Amniotic epithelial cell (primary cell): ENCODE data around the gene MYO1D.
A peak's percentile ranks its signal among the peaks of the same experiment; 100 is the strongest.
"Not testable (repeated sequence)": the region's sequence is repeated elsewhere in the genome, so short reads cannot be mapped to it uniquely, and the experiment has no call there.

Experiments used
- DNase-seq: peaks from one replicate; pipeline ENCODE4 v3.0.0-alpha.2; 2010; ENCODE audit warnings: low read depth

MYO1D gene

DNA sequence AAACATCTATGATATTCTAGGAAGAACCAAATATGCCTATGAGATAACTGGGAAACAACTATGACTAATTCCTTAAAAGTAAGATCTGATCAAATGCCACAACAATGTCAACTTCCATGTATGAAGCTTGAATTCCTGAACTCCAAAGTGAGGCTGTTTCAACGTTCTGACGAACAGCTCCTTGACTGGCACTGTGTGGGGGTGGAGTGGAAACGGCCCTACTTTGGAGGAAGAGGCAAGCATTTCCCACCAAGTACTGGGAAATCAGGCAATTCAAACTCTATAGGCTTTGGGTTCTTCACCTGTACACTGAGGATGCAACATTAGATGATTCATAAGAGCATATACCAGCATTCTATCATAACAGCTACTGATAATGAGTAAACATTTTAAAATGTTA, 203.0 kb downstream of the MYO1D start:
- DNase-seq, result peak; percentile 9

DNA sequence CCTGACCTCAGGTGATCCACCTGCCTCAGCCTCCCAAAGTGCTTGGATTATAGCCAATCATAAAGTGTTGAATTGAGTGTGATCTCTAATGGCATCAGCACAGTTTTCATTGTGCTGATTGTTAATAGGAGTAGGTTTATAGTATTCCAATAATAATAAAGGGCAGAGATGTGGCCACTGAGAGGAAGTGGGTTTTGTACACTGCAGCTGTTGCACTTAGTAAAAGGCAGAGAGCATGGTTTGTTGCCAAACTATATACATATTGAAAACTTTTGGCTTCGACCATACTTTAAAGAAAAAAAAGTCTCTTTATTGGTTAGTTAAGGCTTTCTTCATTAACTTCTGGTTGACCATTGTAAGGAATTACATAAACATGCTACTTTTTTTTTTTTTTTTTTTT, 204.2 kb downstream of the MYO1D start:
- DNase-seq, result no peak

DNA sequence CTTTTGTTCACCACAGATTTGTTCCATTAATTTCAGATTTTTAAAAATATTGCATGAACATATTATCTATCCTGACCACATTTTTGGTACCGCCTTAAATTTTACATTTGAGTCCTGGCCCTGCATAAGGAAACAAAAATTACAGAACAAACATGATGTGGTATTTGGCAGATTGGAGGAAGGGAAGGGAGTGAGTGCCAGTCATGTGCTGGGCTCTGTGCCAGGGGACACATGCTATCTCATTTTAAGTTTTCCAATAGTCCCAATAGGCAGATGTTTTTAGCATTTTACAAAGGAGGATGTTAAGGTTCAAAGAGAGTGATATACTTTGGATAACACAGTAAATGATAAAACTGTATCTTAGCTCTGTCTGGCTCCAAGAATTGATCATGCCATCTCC, 205.0 kb downstream of the MYO1D start:
- DNase-seq, result no peak

DNA sequence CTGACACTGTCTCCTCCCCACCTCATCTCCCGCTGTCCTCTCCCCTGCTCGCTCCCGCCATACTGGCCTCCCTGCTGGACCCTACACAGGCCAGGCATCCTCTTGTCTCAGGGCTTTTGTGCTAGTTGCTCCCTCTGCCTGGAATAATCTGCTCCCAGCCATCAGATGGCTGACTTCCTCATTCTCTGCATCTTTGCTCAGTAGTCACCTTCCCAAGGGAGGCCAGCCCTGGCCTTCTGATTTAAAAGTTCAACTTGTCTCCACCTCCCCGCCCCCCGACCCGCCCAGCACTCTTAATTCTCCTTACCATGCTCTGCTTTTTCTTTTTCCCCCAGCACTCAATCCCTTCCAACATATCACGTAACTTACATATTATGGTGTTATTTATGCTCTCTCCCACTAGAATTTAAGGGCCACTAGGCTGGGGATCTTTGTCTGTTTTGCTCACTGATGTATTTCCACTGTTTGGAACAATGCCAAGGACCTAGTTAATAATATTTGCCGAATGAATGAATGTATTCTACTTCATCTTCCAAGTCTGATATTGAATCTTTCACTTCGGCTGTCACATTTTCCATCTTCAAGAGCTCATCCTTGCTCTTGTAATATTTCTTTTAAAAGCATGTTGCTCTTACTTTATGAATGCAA, 211.9 kb downstream of the MYO1D start:
- no peak for DNase-seq

DNA sequence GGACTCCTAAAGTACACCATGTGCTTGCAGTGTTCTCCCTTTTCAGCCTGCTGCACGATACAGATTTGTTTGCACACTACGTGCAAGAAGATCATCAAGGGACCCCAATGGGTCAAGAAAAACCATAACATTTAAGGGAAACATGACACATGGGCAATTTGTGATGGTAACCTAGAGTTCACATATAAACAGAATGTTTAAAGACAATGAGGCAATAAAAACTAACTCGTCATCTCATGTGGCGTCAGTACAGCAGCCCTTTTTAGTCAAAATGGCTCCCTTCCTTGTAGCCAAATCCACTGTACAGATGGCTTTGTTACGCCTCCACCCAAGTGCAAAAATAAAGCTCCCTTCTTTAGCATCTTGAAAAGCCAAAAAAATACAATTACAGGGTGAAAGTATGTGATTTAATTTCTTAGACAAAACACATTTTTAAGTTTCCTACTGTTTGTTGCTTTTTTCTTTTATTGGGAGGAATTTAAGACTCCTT, 216.4 kb downstream of the MYO1D start:
- DNase-seq, result no peak

DNA sequence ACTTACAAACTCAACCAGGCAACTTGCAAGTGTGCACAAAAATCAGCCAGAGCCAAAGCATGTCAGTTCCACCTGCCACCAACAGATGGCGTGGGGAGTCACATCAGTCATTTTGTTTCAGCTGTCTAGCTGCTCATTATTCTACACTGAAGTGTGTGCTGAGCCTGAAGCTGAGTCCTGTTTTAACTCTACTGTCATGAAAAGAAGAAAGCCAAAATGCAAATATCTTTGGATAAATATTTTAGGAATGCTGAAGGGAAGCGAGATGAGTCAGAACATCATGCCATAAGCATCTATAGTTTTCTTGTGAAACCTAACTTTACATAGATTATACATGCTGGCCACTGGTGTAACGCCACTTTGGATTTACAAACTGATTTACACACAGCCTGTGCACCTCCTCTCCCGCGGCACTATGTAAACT, 217.5 kb downstream of the MYO1D start:
- DNase-seq, result peak; percentile 59

DNA sequence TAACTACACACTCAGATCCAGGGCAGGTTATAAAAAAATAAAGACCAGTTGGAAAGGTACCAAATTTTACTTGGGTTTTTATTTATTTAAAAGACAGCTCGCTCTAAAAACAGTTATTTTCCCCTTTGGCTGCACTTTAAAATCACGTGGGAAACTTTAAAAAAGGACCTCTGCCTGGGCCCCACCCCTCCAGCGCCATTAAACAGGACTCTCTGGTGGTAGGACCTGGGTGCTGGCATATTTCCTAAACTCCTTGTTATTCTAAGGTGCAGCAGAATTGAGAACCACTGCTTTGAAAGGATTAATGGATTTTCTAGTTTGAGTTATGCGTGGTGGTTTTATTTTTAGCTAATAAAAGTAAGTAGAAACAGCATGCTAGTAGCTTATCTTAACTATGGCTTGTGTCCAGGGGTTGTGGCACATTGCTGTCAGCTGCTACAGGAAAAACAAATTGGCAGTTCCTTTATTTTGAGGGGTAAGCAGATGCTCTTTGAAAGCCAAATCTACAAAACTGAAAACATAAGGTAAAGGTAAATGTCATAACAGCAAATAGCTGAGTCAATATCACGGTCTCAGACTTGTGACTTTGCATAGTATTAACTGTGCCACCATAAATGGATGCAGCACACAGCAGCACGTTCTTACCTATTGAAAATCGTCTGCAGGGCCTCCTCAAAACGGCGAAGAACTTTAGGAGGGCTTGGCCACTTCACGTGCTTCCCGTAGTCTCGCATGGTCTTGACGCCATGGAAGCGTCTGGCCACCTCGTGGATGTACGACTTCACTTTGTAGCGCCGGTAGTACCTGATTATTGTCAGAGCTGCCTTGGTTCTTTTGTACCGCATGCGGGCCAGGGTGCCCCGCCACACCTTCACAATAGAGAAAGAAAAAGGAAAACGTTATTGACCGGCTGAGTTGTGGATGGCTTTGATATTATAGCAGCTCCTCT, 218.2 kb downstream of the MYO1D start:
- DNase-seq, result no peak

DNA sequence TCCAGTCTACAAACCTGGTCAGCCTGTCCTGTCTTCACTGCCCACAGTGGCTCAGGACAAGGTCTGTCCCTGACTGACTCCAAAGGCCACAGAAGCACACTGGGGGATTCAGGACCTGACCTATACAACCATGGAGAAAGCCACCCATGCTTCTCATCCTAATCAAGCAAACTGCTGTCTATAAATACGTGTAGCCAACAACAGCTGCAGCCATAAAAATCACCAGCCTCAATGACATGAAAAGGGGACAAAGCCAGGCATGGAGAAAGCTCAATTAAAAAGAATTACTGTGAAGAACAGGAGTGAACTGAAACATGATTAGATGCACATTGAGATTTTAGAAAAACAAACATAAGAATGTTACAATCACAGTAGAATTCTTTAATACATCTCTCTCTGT, 220.0 kb downstream of the MYO1D start:
- DNase-seq, result no peak

DNA sequence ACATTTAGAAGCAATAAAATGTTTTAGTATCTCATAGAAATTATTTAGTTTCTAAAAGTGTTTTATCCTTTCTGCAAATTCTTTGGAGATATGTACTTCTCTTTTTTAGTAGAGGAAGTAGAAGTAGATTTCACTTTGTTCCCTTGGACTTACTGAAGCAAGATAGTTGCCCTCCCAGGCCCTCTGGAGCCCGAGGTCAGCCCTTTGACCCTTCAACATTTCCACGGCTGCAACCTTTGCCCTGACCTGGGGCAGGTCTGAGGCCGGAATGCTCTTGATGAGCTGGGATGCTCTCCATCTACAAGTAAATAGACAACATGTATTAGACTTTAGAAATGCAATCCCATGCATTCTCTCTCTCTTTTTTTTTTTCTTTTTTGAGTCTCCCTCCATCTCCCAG, 222.6 kb downstream of the MYO1D start:
- DNase-seq, result no peak

DNA sequence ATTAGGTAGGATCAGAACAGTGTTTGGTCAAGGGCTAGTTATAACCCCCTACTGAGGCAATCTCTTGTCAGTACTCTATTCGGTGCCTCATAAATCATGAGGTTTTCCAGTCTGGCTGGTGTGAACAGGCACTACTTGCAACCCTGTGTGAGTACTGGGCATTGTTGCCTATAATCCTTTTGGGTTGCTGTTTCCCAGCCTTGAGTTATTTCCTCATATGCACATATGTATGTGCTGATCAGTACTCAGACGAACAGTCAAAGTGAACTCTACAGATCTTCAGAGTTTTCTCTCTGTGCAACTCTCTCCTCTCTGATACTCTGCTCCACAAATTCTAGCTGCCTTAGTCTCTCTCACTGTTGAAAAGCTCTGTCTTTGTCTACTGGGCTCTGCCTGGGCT, 225.8 kb downstream of the MYO1D start:
- no peak for DNase-seq

DNA sequence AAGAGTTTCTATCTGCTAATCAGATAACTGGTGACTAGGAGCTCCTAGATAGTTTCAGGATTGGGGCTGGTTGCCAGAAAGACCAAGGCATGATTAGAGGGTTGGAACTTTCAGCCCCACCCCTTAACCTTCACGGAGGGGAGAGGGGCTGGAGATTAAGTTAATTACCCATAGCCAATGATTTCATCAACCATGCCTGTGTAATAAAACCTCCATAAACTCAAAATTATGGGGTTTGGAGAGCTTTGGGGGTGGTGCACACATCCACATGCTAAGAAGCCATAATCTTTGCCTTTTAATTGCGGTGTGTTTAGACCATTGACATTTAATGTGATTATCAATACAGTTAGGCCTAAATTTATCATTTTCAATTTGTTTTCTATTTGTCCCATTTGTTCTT, 228.5 kb downstream of the MYO1D start:
- DNase-seq, result no peak

DNA sequence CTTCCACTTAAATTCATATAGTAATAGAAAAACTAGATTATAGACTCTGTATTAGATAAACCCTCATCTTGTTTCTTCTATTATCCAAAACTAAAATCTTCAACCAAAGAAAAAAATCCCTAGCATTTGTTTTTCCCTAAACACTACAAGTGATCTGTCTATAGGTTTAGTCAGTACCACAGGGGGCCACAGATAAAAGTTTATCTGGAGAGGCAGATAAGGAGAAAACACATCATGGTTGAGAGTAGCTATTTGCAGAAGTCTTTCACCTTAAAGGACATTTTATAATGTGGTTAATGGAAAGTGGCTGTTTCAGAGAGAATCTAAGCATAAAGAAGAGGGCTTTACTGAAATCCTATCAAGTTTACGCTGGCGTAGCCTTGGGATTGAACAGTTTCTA, 230.0 kb downstream of the MYO1D start:
- DNase-seq, result no peak

DNA sequence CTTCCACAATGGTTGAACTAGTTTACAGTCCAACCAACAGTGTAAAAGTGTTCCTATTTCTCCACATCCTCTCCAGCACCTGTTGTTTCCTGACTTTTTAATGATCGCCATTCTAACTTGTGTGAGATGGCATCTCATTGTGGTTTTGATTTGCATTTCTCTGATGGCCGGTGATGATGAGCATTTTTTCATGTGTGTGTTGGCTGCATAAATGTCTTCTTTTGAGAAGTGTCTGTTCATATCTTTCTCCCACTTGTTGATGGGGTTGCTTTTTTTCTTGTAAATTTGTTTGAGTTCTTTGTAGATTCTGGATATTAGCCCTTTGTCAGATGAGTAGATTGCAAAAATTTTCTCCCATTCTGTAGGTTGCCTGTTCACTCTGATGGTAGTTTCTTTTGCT, 235.4 kb downstream of the MYO1D start:
- DNase-seq, result not testable (repeated sequence)

DNA sequence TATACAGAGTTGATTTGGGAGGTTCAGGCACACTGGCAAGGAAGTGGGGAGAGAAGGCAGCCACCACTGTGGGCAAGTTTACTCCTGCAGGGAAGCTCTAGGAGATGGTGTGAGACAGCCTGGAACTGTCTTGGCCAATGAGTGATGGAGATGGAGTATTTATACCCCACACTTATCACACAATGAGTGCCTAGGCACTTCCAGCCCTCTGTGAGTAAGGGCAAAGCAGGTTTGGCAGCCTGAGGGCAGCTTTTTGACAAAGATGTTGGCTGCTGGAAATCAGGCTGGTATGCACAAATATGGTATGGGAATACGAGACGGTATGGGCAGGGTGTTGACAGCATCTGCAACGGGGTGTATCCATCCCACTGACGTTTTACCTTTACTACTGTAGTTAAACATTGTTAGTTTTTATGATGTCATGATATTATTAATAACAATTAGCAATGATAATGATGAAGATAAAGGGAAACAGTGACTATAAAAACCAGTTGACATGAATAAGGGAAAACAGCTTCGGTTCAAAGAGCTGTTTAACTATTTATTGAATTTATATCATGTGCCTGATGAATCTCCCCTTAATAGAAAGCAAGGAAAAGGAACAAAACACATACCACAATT, 240.2 kb downstream of the MYO1D start:
- DNase-seq, result no peak

DNA sequence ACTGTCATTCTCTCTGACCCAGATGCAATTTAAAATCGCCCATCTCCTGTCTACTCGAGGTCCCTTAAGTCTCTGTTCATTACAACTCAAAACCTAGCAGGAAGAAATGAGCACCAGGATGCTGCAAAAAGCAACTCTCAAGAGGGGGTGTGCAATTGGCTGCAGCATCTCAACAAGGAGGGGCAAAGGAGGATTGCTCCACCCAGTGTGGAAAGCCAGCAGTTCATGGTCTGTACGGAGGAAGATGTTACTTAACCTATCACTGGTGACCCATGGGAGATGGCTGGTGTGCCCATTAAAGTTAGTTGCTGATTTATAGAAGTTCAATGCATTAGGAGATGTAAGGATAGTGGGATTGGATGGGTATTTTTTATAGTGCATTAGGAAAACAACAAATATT, 242.8 kb downstream of the MYO1D start:
- no peak for DNase-seq

DNA sequence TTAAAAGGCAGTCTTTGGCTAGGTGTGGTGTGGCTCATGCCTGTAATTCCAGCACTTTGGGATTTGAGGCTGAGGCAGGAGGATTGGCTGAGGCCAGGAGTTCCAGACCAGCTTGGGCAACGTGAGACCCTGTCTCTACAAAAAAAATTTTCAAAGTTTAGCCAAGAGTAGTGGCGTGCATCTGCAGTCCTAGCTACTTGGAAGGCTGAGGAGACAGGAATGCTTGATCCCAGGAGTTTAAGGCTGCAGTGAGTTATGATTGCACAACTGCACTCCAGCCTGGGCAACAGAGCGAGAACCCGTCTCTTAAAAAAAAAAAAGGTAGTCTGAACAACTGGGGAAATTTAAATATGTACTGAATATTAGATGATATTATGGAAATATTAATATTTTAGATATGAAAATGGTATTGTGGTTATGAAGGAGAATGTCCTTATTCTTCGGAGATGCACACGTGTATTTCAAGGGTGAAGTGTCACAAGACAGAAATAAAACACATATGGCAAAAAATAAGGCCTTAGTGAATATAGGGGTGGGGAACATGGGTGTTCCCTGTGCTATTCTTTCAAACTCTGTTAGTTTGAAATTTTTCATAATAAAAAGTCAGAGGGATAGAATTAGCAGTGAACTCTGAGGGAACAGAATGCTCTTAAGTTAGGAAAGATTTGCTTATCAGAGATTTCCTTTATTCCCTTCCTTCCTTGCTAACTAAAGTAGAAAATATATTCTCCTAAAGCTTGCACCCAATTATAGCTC, 245.4 kb downstream of the MYO1D start:
- DNase-seq, result no peak

DNA sequence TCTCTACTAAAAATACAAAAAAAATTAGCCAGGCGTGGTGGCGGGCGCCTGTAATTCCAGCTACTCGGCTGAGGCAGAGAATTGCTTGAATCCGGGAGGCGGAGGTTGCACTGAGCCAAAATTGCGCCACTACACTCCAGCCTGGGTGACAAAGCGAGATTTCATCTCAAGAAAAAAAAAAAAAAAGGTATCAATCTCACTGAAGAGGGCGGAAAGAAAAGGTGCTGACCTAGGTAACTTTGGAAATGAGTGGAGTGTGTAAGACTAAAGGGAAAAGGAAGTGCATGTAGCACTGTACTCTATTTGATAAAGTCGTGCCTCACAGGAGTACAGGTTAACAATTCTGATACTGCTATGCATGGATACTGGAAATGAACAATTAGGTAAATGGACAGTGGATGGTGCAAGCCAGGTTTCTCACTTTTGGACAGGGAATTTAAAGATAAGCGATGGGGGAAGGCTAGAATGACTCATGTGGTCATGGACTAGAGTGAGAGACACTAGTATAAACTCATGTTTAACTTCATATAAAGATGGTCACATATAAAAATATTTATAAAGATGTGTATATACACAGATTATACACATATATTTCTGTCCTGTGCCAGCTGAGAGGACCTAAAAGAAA, 247.2 kb downstream of the MYO1D start:
- no peak for DNase-seq

DNA sequence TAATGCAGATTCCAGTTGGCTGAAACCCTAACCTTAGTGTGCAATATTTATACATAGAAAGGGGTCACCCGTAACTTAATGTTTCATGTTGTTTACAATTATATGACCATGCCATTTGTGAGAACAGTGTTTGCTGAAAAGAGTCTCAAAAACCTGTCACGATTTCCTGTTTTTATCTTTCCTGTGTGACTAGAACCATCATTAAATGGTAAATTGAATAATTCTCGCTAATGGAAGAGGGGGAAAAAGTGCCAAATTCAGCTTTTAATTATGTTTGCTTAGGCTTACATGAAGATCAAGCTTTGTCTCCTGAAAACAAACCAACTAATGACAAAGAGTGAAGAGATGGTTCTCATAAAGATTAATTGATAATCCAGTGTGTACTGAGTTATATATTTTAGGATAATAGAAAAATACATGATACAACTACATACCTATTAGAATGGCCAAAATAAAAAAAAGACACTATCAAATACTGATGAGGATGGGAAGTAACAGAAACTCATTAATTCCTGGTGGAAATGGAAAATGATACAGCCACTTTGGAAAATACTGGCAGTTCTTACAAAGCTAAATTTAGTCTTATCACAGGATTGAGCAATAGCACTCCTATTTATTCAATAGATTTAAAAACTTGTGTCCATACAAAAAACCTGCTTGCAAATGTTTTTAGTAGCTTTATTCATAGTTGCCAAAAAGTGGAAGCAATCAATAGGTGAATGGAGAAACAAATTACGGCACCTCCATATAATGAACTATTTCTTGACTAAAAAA, 248.5 kb downstream of the MYO1D start:
- no peak for DNase-seq

DNA sequence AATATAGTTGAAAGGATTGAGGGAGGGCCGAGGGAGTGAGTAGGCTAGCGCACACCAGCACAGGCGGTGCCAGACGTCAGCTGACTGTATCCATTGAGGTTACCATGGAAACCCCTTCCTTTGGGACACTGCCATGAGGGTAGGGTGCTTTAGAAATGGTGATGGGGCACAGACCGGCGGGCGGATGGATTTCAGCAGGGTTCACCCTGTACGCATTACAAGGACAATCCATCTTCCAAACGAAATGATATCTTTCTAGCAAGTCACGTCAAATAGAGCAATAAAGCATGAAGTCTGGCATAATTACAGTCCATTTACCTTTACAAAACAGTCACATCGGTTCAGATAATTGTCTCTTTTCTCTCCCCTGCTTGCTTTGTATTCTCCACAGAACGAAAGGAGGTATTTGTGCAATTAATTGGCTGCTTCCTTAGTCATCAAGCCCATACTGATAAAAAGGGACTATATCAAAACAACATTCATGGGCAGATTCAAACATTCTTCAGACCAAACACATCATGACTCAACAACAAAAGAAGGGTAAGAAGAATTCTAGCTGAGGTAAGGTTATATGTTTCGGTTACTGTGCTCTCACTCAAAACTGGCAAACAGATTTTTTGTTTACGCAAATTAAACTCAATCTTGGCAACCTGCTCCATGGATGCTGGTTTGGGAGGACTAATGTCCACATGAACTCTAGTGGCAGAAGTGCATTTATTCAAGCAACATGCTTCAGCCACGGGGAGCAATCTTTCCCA, 249.5 kb downstream of the MYO1D start:
- peak; percentile 59 for DNase-seq

DNA sequence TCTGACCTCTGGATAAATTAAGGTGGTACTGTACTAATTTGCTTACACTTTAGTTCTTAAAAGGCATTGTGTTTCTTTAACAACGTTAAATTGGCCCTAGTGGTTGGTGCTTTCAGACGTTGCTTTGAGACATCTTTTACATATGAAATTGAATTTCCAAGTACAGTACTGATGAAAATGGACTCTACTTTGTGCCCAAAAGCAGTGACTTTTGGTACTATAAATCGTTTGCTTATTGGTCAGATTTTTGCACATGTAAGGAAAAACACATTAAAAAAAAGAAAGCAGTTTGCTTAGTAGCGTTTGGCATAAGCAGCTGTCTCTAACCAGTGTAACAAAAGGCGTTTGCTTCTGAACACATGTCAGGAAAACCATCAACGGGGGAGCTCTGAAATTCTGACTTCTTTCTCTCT, 250.5 kb downstream of the MYO1D start:
- DNase-seq, result no peak
